Fibroblast of lung (primary cell): Measurements from ENCODE around the gene TRIM47. TPM values are rescaled to one million over a fixed set of nuclear protein-coding genes. Genes with fewer than 3 reads are reported as not detected.
A peak's percentile ranks its signal among the peaks of the same experiment; 100 is the strongest.

Experiments
- DNase-seq, 2 donors: peaks; one replicate each; pipeline versions ENCODE4 v3.0.0 to v3.0.0-alpha.2; 2010; ENCODE audit warnings: low read depth in 2 of 2
- H2AFZ ChIP-seq: 2 replicates; pipeline ENCODE4 v1.5.1; 2012; ENCODE audit warnings: low read length, control low read depth, inconsistent platforms
- H3K27ac ChIP-seq: 2 replicates; pipeline ENCODE4 v1.5.1; 2011; ENCODE audit warnings: low read length, control low read depth; ENCODE audit not compliant: insufficient read depth
- H3K27me3 ChIP-seq: 2 replicates; pipeline ENCODE4 v1.5.1; 2011; ENCODE audit warnings: mild to moderate bottlenecking, low read length; ENCODE audit not compliant: control insufficient read depth, insufficient read depth
- H3K36me3 ChIP-seq: 2 replicates; pipeline ENCODE4 v1.5.1; 2011; ENCODE audit warnings: low read length; ENCODE audit not compliant: control insufficient read depth, insufficient read depth
- H3K4me1 ChIP-seq: 2 replicates; pipeline ENCODE4 v1.5.1; 2011; ENCODE audit warnings: low read length; ENCODE audit not compliant: control insufficient read depth, insufficient read depth; ENCODE audit errors: extremely low read depth
- H3K4me2 ChIP-seq: 2 replicates; pipeline ENCODE4 v1.5.1; 2011; ENCODE audit warnings: low read length, control low read depth; ENCODE audit not compliant: insufficient read depth; ENCODE audit errors: extremely low read depth
- H3K4me3 ChIP-seq, 4 experiments: fragments of 200-600 bp in 1 of 4; sonication (generic) in 1 of 4; replicated peaks in 1 of 4; 2 replicates each; pipeline ENCODE4 v1.5.1; 2011 to 2016; ENCODE audit warnings: low read length in 4 of 4, low read depth in 3 of 4, mild to moderate bottlenecking in 3 of 4, control low read depth in 2 of 4, inconsistent platforms in 1 of 4, mixed read lengths in 1 of 4; ENCODE audit not compliant: insufficient read depth in 1 of 4; ENCODE audit errors: control extremely low read depth in 1 of 4
- H3K79me2 ChIP-seq: 2 replicates; pipeline ENCODE4 v1.5.1; 2012; ENCODE audit warnings: mild to moderate bottlenecking, low read length, inconsistent platforms; ENCODE audit not compliant: control insufficient read depth, insufficient read depth
- H3K9ac ChIP-seq: 2 replicates; pipeline ENCODE4 v1.5.1; 2011; ENCODE audit warnings: mild to moderate bottlenecking, low read length, control low read depth; ENCODE audit not compliant: insufficient read depth
- H3K9me3 ChIP-seq: 2 replicates; pipeline ENCODE4 v1.5.1; 2012; ENCODE audit warnings: low read depth, low read length; ENCODE audit not compliant: control insufficient read depth, insufficient read depth
- H4K20me1 ChIP-seq: 2 replicates; pipeline ENCODE4 v1.5.1; 2011; ENCODE audit warnings: low read length; ENCODE audit not compliant: control insufficient read depth, insufficient read depth; ENCODE audit errors: extremely low read depth
- CTCF ChIP-seq, 2 donors: IDR thresholded peaks in 1 of 2; conservative IDR thresholded peaks in 1 of 2; 1 replicate in 1 of 2; 2 replicates in 1 of 2; pipeline ENCODE4 v1.5.1; 2011 to 2012; ENCODE audit warnings: low read length in 2 of 2, control low read depth in 1 of 2, inconsistent platforms in 1 of 2, low read depth in 1 of 2, mild to moderate bottlenecking in 1 of 2
- EZH2 ChIP-seq: IDR thresholded peaks from 2 replicates; pipeline ENCODE4 v1.5.1; 2012; ENCODE audit warnings: low read length, control low read depth, mild to moderate bottlenecking; ENCODE audit errors: missing control alignments
- polyA plus RNA-seq, 2 donors: library from polyadenylated mRNA; depleted of rRNA in 1 of 2; stranded (reverse) in 1 of 2; unstranded in 1 of 2; fragments of >200 nt; gene quantifications; 2 replicates each; pipeline ENCODE4 v1.2.1, GENCODE V29; 2011 to 2012; ENCODE audit warnings: missing spikeins in 1 of 2
- total RNA-seq: library from RNA; depleted of rRNA; stranded (reverse); fragments of >200 nt; gene quantifications from 2 replicates; pipeline ENCODE4 v1.2.1, GENCODE V29; 2014

TRIM47 gene
- total and polyA plus RNA-seq, 2 donors (not counting 1 experiment from before 2014, with no cell fraction given), result 2.2 to 16.0 TPM

GRCh38 chr17:75895370-75896155 is 17.2 kb upstream of the TRIM47 start:
- H3K4me3 ChIP-seq, result peak overlapping the region; percentile 57 to 84 (median 70)
- peak overlapping the region; percentile 37 for H3K9ac ChIP-seq
- DNase-seq, result peak in 1 of 2 donors; percentile 15
- TF ChIP-seq CTCF (conservative IDR thresholded peaks at IDR 0.05 in 1 of 2, IDR thresholded peaks at IDR 0.05 in 1 of 2; ENCODE audit: low read depth in 1 of 2, low read length in 2 of 2) (peak; percentile 14 to 41), EZH2 (no peak)
- H3K36me3 ChIP-seq, result peaks cover 16% of the 10 kb centered on the region
- H3K79me2 ChIP-seq, result peaks cover 12% of the 10 kb centered on the region
- H3K4me1 ChIP-seq, result peaks cover 7% of the 10 kb centered on the region
- no peaks in the 10 kb centered on the region for H3K9me3 ChIP-seq
- no peak overlapping the region for H2AFZ ChIP-seq
- peaks cover 2% of the 10 kb centered on the region for H4K20me1 ChIP-seq
- H3K4me2 ChIP-seq, result peak overlapping the region; percentile 97
- no peaks in the 10 kb centered on the region for H3K27me3 ChIP-seq
- peak overlapping the region; percentile 75 for H3K27ac ChIP-seq

GRCh38 chr17:75894049-75894733 is 15.8 kb upstream of the TRIM47 start:
- H3K4me1 ChIP-seq, result peaks cover 7% of the 10 kb centered on the region
- H3K79me2 ChIP-seq, result peaks cover 12% of the 10 kb centered on the region
- TF ChIP-seq CTCF (conservative IDR thresholded peaks at IDR 0.05 in 1 of 2, IDR thresholded peaks at IDR 0.05 in 1 of 2; ENCODE audit: low read depth in 1 of 2, low read length in 2 of 2) (no peak), EZH2 (no peak)
- H3K9me3 ChIP-seq, result no peaks in the 10 kb centered on the region
- H3K36me3 ChIP-seq, result peaks cover 11% of the 10 kb centered on the region
- H3K4me3 ChIP-seq, result no peak overlapping the region
- H3K27ac ChIP-seq, result no peak overlapping the region
- H2AFZ ChIP-seq, result no peak overlapping the region
- H3K9ac ChIP-seq, result no peak overlapping the region
- H3K4me2 ChIP-seq, result no peak overlapping the region
- H4K20me1 ChIP-seq, result peaks cover 2% of the 10 kb centered on the region
- no peak for DNase-seq
- no peaks in the 10 kb centered on the region for H3K27me3 ChIP-seq

- Histone ChIP-seq H3K9ac (no peak overlapping the region), H3K4me1 (peaks cover 7% of the 10 kb centered on the region), H2AFZ (no peak overlapping the region), H3K79me2 (peaks cover 12% of the 10 kb centered on the region), H3K27me3 (no peaks in the 10 kb centered on the region), H3K36me3 (peaks cover 11% of the 10 kb centered on the region), H3K9me3 (no peaks in the 10 kb centered on the region), H4K20me1 (peaks cover 2% of the 10 kb centered on the region), H3K4me3 (no peak overlapping the region), H3K4me2 (no peak overlapping the region), H3K27ac (no peak overlapping the region)
- TF ChIP-seq EZH2 (no peak), CTCF (conservative IDR thresholded peaks at IDR 0.05 in 1 of 2, IDR thresholded peaks at IDR 0.05 in 1 of 2; ENCODE audit: low read depth in 1 of 2, low read length in 2 of 2) (no peak)
- DNase-seq, result no peak
Observed at GRCh38 chr17:75893305-75894048, 15.1 kb upstream of the TRIM47 start.
